GM21528 (cell line): ENCODE data around the gene ADARB2.

ENCODE experiments used
- ATAC-seq: cut with Tn5 transposase; IDR thresholded peaks from one replicate; pipeline ENCODE4 v1.9.1; 2021; ENCODE audit warnings: mild to moderate bottlenecking, moderate library complexity; ENCODE audit not compliant: unreplicated experiment, low FRiP score

The ADARB2 gene

DNA sequence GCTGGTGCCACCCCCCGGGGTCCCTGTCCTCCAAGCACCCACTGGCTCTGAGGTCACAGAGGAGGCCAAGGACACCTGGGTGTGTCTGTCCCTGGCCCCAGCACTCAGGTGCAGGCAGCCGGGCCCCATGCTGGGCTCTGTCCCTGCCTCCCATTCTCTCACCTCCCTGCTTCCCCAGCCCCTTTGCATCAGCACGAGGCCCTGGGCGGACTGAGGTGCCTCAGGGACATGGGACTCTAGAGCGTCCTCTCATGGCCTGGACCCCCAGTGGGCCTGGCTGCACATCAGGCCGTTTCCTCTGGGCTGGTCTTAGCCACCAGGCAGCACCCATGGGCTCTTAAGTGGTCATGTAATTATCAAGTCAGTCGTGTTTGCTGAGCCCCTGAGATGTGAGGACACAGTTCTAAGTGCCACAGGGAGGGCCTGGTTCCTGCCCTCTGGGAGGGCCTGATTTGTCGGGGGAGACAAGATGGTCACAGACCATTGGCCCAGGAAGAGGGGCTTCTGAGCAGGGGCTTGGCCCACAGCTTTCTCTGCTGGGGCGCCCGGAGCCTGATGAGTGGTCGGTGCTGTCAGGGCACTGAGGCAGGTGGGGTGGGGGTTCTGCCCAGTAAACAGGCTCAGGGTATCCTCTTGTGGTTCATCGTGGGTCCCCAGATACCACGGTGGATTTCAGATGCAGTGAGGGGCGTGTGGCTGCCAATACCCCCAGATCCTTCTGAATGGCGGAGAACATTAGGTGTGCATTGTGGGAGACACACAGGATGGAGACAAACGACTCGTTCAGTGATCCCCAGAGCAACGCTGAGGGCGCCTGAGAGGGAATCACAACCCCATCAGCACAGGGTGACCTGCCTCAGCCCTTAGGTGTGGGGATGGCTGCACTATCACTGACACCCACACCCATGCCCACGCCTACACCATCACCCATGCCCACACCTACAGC, 528.7 kb downstream of the ADARB2 start:
- no peak for ATAC-seq

DNA sequence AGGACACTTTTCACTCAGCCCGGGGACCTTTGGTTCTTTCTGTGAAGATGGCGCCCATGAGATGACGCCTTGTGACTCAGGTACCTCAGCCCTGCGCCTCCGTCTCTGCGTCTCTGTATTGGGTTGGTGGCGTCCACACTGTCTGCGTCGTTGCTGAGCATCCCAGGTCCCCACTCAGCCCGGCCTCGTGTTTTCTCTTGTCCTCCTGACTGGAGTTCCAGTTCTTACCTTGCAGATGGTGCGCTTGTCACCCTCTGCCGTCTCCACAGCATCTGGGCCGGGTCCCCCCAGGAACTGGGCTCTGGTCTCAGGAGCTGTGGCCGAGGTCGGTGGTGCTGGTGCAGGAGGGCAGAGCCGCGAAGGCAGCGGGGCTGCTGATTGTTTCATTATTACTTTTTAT, 530.7 kb downstream of the ADARB2 start:
- no peak for ATAC-seq

DNA sequence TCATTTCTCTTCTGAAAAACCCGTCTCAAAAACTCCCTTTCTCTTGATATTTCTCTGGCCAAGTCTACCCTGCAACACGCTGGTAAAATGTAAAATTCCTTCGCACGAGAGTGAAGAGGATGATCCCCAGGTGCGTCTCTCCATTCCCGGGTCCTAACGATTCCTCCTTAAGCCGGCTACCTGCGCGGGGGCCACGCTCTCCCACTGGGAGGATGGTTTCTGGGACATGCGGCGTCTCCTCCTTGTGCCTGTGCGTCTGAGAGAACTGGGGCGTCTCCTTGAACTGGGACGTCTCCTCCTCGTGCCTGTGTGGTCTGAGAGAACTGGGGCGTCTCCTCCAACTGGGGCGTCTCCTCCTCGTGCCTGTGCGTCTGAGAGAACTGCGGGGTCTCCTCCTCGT, 531.2 kb downstream of the ADARB2 start:
- no peak for ATAC-seq

DNA sequence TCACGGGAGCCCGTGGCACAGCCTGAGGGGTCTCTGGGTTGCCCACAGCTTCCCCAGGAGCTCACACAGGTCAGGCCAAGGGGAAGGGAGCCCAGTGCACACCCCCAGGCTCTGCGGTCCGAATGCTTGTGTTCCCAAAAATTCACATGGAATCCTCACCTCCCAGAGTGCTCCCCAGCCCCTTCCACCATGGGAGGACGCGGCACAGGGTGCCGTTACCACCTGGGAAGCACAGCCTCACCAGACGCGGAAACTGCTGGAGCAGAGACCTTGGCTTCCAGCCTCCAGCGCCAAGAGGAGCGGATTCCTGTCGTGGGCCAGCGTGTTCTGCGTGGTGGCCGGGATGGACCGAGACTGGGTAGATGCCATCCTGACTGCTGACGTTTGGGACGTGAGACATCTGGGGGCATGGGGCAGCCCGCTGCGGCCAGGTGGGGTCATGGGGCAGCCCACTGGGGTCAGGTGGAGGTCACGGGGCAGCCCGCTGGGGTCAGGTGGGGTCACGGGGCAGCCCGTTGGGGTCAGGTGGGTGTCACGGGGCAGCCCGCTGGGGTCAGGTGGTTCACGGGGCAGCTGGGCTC, 531.8 kb downstream of the ADARB2 start:
- ATAC-seq: no peak

DNA sequence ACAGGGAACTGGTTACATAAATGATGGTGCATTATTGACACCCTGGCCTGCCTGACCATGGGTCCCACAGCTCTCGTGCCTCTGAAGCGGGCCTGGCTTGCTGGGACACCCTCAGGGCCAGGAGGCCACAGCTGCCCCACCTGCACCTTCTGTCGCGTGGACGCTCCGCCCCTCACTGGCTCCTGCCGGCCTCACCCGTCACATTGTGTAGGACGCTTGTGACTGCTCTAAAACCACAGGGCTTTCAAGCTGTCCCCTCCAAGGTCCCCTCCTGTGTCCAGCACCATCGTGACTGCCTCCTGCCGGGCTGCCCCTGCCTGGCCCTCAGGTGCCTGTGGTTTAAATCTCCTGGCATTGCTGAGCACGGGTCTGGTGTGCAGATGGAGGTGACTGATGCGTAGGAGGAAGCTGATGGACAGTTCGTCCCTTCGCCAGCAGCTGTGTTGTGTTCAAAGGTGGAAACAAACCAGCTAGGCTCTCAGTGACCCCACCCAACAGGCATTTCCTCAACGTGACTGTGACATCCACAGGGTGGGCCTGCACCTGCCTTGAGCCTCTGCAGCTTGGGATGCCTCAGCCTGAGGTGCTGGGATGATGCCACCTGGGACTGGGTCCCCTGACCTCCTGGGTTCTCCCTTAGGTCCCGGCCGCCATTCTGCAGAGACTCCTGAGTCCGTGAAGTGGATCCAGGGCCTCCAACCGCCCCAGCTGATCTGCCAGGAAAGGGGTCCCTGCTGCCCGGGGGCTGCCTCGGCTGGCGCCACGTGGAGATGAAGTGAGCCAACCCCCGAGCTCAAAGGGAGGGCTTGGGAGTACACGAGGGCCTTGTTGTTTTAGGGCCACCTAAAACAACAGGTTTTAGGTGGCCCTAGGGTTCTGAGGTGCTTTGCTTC, 532.6 kb downstream of the ADARB2 start:
- ATAC-seq: no peak

DNA sequence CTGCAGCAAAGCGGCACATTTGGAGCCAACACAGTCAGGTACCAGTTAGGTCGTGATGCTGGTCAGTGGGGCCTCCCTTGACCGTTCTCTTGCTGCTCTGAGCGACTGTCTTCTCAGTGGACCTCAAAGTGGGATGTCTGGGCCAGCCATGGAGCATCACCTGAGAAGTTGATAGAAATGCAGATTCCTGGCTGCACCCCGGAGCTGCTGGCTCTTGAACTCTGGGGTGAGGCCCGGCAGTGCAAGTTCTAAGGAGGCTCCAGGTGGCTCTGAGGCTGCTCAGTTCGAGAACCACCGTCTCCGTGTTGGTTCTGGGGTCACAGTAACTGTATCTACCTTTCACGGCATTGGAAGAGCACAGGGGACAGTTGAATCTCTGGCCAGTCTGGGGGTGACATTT, 533.6 kb downstream of the ADARB2 start:
- ATAC-seq: no peak

DNA sequence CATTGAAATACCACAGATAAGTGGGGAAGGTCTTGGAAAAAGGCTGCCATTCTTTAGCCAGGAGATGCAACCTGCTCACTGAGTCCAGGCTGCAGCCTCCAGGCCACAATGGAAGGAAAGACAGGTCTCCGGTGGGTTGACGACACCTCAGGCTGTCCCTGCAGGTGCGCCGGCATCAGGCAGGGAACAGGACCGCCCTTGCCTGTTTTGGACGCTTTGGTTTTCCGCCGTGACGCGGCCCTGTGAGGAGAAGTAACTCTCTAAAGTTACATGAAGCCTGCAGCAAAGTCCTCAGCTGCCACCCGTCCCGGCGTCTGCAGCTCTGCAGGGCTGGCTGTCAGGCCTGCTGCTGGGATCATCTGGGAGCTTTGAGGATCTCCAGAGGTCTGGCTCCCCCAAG, 534.1 kb downstream of the ADARB2 start:
- no peak for ATAC-seq

DNA sequence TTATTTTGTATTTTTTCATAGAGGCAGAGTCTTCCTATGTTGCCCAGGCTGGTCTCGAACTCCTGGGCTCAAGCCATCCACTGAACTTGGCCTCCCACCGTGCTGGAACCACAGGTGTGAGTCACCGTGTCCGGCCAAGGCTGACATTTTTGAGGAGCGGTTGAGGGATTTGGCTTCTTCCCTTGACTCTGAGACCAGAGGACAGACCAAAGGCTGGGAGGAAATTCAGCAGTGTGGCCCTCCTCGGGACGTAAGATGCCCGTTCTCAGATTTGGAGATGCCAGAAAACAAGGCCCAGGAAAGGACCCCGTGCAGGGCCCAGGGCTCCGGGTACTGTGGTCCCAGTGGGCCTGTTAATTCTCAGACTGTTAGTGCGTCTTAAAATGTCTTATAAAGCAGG, 535.0 kb downstream of the ADARB2 start:
- no peak for ATAC-seq

DNA sequence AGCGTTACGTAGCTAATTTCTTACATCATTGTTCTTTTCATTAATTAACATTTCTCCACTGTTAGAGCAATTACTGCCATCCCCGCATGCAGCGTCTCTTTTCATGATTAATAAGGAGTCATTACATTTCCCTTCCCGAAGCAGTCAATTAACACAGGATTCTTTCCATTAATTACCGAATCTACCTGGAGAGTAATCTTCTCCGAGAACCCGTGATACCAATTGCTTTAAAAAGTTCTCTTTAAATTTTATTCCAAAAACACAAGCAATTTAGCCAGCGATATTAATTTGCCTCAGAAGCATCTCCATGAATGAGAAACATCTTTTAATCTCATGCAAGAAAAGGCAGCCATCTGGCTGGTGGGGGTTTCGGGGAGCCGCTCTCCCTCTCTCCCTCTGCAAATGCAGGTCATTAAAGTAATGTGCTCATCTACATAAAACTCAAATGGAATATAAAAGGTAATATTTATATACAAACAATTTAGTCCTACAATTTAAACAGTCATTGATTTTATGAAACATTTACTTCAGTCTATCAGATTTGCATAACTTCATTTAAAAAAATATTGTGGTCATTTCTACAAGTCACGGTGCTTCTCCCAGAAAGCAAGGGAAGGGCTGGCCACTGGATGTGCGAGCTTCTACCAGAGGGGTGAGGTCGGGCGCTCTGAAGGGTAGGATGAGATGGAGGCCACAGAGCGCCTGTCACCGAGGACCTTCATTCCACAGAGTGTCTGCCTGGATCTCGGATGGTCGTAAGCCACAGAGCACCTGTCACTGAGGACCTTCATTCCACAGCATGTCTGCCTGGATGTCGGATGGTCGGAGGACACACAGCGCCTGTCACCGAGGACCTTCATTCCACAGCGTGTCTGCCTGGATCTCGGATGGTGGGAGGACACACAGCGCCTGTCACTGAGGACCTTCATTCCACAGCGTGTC, 536.2 kb downstream of the ADARB2 start:
- no peak for ATAC-seq

DNA sequence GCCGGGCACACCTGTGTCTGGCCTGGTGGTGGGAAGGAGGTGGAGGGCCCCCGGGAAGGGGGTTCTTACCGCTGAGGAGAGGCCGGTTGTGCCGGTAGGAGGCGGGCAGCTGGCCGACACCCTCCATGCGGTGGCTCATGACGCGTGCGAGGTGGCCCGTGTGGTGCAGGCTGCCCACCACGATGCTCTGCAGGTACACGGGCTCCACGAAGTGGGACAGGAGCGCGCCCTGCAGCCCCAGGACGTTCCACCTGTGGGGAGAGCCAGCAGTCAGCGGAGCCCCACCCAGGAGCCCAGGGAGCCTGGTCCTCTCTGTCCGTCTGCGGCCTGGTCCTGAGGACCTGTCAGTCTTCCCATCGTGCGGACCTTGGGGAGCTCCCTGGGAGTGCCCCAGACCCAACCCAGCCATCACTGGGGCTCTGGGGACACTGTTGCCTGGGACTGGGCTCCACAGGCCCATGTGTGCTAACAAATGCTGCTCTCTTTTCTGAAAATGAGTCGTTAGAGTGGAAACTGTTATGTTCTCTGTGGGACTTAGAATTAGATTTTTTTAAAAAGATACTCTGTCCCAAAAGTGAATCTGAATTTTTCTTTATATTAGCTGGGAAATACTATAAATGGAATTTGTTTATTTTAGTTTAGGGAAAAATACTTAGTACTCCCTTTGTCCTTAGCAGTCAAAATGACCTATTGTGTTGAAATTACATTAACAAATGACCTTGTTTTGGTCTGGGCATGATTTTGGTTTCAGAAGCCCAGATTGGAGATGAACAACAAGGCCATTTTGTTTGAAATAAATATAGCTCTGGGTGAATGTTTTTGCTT, 537.2 kb downstream of the ADARB2 start:
- ATAC-seq: no peak

DNA sequence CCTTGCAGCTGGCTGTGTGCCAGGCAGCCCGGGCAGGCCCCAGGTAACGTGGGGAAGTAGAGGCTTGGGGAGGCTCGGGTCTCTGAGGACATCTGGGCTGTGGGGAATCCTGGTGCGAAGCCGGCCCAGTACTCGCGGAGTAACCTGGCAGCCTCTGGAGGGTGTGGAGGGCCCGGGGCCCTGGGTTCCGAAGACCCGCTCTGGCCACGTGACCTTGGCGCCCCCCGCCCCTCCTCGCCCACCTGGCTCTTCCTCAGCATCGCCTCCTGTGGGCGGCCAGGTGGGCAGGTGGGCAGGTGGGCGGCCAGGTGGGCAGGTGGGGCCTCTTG, 538.0 kb downstream of the ADARB2 start:
- no peak for ATAC-seq

DNA sequence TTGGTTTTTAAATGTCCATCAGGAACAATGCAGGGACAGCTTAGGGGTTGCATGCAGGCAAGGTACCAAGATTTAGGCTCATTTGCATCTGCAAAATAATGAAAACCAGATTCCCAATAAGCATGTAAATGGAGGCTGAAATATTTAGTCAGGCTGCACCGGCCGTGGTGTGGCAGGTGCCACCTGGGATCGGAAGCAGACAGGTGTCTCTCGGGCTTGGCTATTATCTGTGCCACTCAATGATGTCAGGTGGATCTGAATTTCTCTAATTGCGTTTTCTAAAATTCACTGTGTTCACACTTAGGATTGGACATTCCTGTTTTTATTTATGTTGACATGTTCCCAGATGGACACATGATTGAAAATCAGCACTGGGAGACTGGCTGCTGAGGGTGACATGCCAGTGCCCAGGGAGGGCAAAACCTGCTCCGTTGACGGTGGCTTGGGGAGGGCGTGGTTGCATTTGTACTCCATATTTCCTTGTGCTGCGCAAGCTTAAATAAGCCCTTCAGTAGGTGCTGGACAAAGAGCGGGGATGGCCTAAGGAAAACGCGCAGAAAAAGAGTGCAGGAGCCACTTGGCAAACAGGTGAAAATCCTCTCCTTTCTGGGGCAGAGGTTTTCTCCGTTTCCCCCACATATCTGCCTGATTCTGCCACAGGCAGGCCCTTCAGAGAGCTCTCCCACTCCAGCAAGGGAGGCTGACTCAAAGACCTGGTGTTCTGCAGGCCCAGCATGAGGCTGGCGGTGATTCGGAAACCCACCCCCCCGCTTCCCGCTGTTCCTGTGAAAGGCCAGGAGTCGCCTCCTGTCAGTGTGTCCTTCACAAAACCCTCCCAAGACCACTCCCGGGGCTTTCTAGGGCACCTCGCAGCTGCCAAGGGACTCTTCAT, 538.6 kb downstream of the ADARB2 start:
- ATAC-seq: no peak

DNA sequence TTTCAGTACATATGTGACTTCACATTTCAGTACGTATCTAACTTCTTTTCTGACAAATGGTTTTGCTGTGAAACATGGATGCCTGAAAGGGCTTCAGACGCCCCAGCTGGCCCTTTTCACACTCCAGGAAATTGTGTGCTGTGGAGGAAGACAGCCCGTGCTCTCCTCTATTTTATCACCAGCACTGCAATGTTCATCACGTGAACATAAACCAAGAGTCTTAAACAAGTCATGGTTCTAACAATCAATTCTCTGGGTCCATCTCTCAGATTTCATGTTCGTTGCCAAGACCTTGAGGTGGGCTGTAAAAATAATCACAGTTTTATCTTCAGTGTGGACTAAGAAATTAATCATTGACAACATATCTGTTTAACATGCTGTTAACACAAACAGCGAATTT, 539.9 kb downstream of the ADARB2 start:
- no peak for ATAC-seq

DNA sequence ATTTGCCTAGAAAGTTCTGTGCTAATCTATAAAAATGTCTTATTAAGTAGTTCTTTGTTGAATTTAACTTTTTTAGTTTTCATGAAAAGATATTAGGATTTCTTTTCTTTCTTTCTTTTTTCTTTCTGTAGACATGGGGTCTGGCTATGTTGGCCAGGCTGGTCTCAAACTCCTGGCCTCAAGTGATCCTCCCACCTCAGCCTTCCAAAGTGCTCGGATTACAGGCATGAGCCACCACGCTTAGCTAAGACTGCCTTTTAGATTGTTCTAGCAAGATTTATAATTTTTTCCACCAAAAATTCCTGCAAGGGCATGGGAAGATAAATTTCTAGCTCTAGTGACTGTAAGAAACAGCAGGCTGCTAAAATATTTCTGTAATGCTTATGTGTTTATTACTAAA, 540.7 kb downstream of the ADARB2 start:
- no peak for ATAC-seq

DNA sequence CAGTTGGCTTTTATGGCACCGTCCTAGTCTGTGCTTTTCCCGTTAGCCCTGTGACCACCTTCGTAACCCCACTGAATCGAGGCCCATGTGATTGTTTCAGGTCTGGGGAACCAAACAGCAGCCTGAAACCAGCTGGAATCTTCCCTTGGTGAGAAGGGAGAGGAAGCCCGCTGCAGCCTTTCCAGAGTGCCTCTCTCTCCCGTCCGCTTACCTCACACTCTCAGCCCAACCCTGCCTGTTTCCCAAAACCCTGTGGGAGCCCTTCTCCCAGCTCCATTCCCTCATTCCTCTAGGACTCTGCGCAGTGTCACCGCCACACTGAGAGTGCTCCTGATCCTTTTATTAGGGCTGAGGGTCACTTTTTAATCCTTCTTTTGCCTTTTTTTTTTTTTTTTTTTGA, 541.5 kb downstream of the ADARB2 start:
- ATAC-seq: no peak

DNA sequence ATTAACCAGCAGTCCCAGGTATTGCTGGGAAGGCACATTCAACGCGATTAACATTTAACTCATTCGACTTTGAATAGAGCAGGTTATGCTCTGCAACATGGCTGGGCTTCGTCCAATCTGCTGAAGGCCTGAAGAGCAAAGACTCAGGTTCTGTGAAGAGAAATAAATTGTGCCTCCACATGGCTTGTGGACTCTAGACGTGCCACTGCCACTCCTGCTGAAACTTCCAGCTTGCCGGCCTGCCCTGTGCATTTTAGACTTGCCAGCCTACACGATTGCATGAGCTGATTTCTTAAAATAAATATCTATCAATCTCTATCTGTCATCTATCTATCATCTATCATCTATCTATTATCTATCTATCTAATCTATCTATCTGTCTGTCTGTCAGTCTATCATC, 543.2 kb downstream of the ADARB2 start:
- no peak for ATAC-seq

DNA sequence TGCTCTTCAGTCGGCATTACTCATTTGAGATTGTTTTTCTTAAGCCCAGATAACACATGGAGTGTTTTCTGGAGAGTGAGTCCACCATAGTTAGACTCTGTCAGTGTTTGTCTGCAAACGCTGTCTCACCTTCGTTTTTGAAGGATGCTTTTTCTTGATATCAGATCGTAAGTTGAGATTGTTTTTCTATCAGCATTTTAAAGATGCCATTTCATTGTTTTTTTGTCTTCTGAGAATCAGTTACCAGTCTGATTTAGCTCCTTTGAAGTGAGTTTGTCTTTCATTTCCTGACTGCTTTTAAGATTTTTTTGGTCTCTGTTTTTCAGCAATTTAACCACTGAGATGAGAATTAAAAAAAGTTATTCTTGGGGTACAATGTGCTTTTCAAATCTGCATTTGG, 543.8 kb downstream of the ADARB2 start:
- no peak for ATAC-seq

DNA sequence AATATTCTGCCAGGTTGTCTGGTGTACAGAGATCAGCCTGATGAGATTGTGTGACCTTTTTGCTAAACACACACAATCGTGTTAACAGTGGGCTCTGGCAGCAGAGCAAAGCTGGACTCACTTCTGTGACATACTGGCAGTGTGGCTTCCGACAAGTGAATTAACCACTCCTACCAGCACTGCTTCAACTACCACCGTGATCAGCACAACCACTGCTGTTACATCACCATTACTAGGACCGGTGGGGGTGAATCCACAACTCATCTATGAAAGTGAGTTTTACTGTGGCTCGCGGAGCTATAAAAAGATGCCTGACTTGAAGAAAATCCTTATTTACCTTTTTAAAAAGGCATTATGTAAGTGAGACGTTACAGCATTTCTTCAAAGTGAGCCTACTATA, 545.6 kb downstream of the ADARB2 start:
- no peak for ATAC-seq
